Stomach smooth muscle (tissue), 2 donors: Measurements from ENCODE around the gene PSMD12.
A peak's percentile ranks its signal among the peaks of the same experiment; 100 is the strongest.

ENCODE experiments used
- H3K27ac ChIP-seq: one replicate; pipeline ENCODE4 v1.7.0; 2013; ENCODE audit warnings: mild to moderate bottlenecking, low read length, inconsistent platforms
- H3K27me3 ChIP-seq, 2 donors: one replicate each; pipeline ENCODE4 v1.7.0; 2013; ENCODE audit warnings: low read length in 2 of 2; ENCODE audit not compliant: insufficient read depth in 2 of 2, control insufficient read depth in 1 of 2
- H3K36me3 ChIP-seq, 2 donors: one replicate each; pipeline ENCODE4 v1.7.0; 2013; ENCODE audit warnings: low read length in 2 of 2; ENCODE audit not compliant: control insufficient read depth in 2 of 2, insufficient read depth in 2 of 2
- H3K4me1 ChIP-seq: one replicate; pipeline ENCODE4 v1.7.0; 2013; ENCODE audit warnings: low read length; ENCODE audit not compliant: control insufficient read depth, insufficient read depth
- H3K4me3 ChIP-seq, 2 donors: one replicate each; pipeline ENCODE4 v1.7.0; 2013; ENCODE audit warnings: low read length in 2 of 2
- H3K9ac ChIP-seq, 2 donors: one replicate each; pipeline ENCODE4 v1.7.0; 2013; ENCODE audit warnings: low read length in 2 of 2, mild to moderate bottlenecking in 1 of 2
- H3K9me3 ChIP-seq, 2 donors: one replicate each; pipeline ENCODE4 v1.7.0; 2013; ENCODE audit warnings: low read length in 2 of 2; ENCODE audit not compliant: control insufficient read depth in 2 of 2
- donor health status: healthy.
- donor health status: Pancreatic carcinoma.

PSMD12 gene

DNA sequence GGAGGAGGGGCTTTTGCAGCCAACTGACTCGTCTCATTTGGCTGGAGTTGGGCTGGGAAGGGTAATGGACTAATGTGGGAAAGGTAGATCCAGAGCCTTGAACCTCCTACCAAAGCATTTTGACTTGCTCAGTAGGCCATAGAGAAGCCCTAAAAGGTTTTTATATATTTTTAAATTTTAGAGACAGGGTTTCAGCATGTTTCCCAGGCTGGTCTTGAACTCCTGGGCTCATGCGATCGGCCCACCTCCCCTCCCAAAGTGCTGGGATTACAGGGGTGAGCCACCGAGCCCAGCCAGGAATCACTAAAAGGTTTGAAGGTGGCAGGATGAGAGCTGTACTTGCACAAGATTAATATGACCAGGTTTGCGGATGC, 8.7 kb upstream of the PSMD12 start:
- Histone ChIP-seq H3K27ac (no peak overlapping the region), H3K4me3 (no peak overlapping the region), H3K9me3 (no peaks in the 10 kb centered on the region), H3K9ac (no peak overlapping the region), H3K4me1 (peaks cover 23% of the 10 kb centered on the region), H3K36me3 (no peaks in the 10 kb centered on the region), H3K27me3 (no peaks in the 10 kb centered on the region)

DNA sequence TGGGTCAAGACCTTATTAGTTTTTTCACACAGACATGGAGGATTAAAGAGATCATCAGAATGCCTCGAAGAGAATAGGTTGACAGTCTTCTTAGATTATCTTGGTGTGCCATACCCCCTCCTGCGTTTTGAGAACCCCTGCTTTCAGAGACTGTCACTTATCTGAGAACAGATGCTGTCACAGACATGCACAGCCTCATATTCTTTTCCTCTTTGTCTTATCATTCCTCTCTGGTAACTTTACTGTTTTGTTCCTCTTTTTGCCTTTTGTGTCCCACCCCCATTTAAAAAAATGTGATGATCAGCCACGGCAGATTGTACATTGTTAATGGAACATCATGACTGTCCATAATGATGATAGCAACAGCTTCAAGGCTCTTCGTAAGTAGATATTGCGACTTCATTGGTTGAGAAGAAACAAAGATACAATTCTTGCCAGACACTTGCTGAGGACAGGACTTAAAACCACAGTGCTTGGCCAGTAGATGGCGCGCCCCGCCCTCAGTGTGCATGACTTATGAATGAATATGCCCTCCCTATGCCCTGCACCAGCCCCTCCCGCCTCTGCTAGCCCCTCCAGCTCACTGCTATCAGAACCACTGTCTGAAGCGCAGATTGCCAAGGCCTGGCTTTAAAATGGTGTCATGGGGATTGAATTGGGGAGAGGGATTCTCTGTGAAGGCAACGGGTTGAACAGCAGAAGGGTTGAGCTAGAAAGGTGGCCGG, 8.1 kb upstream of the PSMD12 start:
- H3K9ac ChIP-seq: no peak overlapping the region
- H3K36me3 ChIP-seq: no peaks in the 10 kb centered on the region
- H3K9me3 ChIP-seq: no peaks in the 10 kb centered on the region
- no peaks in the 10 kb centered on the region for H3K27me3 ChIP-seq
- no peak overlapping the region for H3K4me3 ChIP-seq
- peaks cover 23% of the 10 kb centered on the region for H3K4me1 ChIP-seq
- no peak overlapping the region for H3K27ac ChIP-seq

DNA sequence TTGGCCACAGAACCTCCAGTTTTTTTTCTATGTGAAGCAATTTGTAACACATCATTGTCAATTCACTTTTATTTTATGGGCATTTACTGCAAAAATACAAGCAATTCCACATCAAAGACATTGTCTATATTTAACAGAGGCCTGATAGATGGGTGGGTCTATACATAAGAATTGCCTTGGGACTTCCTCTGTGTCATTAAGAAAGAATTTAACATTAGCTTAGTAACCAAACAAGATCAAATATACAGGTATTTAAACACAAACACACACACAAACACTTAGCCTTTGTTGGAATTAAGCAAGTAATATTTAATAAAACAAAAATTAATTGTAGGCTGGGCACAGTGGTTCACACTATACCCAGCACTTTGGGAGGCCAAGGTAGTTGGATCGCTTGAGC, 6.4 kb upstream of the PSMD12 start:
- H3K27ac ChIP-seq: no peak overlapping the region
- H3K9ac ChIP-seq: no peak overlapping the region
- H3K27me3 ChIP-seq: no peaks in the 10 kb centered on the region
- H3K9me3 ChIP-seq: no peaks in the 10 kb centered on the region
- no peaks in the 10 kb centered on the region for H3K36me3 ChIP-seq
- H3K4me3 ChIP-seq: no peak overlapping the region
- H3K4me1 ChIP-seq: peaks cover 11% of the 10 kb centered on the region

DNA sequence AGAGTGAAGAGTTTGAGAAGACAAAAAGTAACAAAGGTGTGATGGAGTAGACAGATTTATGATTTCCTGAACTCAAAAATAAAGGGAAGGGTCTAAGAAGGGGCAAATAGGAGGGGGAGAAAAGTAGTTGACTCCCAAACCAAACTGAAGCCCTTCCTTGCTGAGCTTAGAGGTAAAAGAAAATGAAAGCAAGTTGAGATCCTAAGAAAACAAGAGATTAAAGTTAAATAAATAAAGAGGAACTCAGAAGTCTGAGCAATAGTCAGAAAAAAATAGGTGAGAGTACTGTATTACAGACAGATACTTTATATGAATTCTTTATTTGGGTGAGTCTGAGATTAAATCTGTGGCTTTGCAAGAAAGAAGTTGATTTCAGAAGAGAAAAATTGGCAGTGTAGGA, 3.3 kb upstream of the PSMD12 start:
- H3K9me3 ChIP-seq: no peaks in the 10 kb centered on the region
- no peak overlapping the region for H3K4me3 ChIP-seq
- H3K9ac ChIP-seq: no peak overlapping the region
- peaks cover 11% of the 10 kb centered on the region for H3K4me1 ChIP-seq
- no peaks in the 10 kb centered on the region for H3K27me3 ChIP-seq
- H3K27ac ChIP-seq: no peak overlapping the region
- no peaks in the 10 kb centered on the region for H3K36me3 ChIP-seq

DNA sequence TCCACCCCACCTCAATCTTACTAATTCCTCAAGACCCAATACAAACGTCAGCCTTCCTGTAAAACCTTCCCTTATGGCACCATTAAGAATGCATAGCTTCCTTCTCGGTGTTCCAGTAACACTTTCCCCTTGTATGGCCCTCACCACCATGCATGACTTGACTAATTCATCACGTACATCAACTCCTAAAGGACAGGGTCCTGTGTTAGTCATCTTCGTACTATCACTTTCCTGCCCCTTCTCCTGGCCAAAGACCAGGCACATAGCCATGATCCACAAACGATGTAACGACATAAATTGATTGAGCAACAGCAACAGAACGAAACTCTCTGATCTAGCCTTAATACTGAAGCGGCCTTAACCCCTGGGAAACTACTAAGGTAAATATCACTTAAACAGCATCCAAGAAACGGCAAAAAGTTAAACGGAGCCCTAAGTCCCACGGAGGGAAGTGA, 612 bp downstream of the PSMD12 start:
- H3K9me3 ChIP-seq: no peaks in the 10 kb centered on the region
- H3K4me3 ChIP-seq: peak overlapping the region; percentile 91 to 98
- H3K4me1 ChIP-seq: peaks cover 13% of the 10 kb centered on the region
- peak overlapping the region; percentile 86 for H3K27ac ChIP-seq
- no peaks in the 10 kb centered on the region for H3K36me3 ChIP-seq
- H3K9ac ChIP-seq: peak overlapping the region; percentile 86 to 92
- H3K27me3 ChIP-seq: no peaks in the 10 kb centered on the region

DNA sequence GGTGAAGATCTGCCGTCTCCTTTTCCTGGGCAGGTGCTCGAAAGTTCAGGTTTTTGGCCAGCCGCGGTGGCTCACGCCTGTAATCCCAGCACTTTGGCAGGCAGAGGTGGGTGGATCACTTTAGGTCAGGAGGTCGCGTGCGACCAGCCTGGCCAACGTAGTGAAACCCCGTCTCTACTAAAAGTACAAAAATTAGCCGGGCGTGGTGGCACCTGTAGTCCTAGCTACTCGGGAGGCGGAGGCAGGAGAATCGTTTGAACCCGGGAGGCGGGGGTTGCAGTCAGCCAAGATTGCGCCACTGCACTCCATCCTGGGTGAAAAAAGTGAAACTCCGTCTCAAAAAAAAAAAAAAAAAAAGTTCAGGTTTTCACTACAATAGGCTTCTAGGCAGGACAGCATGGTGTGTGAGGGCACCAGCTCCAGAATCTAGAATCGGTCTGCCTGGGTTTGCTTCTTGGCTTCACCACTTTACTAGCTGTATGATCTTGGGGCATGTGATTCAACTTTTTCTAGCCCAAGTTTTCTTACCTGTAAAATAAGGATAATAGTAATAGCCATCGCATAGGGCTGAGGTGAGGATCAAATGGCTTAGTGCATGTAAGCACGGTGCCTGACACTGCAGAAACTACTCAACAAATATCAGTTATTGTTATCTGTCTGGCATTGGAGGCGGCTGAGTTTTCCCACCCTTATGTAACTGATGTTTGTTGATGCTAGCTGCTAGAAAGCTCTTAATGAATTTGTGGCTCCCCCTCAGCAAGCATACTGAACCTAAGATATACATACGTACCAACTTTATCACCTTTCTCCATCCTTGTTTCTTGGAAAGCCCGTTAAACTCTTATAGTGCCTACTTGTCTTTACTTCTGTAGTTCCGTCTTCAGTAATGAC, 1.3 kb downstream of the PSMD12 start:
- no peaks in the 10 kb centered on the region for H3K9me3 ChIP-seq
- H3K4me1 ChIP-seq: peaks cover 13% of the 10 kb centered on the region
- H3K27ac ChIP-seq: peak overlapping the region; percentile 86

DNA sequence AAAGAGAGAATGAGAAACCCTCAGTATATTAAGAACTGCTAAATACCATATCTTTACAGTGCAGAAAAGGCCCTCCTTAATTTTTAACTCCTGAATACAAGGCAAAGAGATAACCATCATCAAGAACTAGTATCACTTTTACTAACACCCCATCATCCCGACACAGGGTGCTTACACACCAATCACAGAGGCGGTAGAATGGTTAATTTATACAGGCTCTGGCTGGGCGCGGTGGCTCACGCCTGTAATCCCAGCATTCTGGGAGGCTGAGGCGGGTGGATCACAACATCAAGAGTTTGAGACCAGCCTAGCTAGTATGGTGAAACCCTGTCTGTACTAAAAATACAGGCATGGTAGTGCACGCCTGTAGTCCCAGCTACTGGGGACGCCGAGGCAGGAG, 4.2 kb downstream of the PSMD12 start:
- H3K36me3 ChIP-seq: peaks cover 4 to 5% of the 10 kb centered on the region in 2 donors
- no peak overlapping the region for H3K9ac ChIP-seq
- H3K27ac ChIP-seq: no peak overlapping the region
- H3K27me3 ChIP-seq: no peaks in the 10 kb centered on the region
- no peak overlapping the region for H3K4me3 ChIP-seq
- H3K9me3 ChIP-seq: no peaks in the 10 kb centered on the region
- peaks cover 13% of the 10 kb centered on the region for H3K4me1 ChIP-seq

More for the DNA sequence above, 1.3 kb downstream of the PSMD12 start:
- peak overlapping the region; percentile 86 to 92 for H3K9ac ChIP-seq
- peak overlapping the region; percentile 91 to 98 for H3K4me3 ChIP-seq
- H3K27me3 ChIP-seq: no peaks in the 10 kb centered on the region
- peaks cover 0 to 4% of the 10 kb centered on the region in 2 donors for H3K36me3 ChIP-seq

DNA sequence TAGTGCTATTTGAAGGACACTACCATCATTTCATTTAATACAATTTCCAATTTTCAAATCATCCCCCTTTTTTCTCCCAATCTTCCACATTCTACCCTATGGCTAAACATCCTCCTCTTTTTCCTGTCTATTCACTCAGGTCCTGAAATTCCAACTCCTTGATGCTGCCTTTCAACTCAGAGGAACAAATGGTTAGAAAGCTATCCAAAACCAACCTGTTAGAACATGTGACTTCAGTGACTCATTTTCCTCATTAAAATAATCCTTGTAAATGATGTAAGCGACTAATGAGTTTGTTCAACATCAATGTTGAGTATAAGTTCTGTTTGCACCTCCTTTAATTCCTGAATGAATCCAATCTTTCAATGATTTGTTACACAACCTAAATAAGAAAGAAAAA, 5.5 kb downstream of the PSMD12 start:
- Histone ChIP-seq H3K36me3 (peaks cover 5 to 8% of the 10 kb centered on the region in 2 donors), H3K4me3 (no peak overlapping the region), H3K9ac (no peak overlapping the region), H3K27me3 (no peaks in the 10 kb centered on the region), H3K27ac (no peak overlapping the region), H3K4me1 (peaks cover 9% of the 10 kb centered on the region), H3K9me3 (no peaks in the 10 kb centered on the region)

DNA sequence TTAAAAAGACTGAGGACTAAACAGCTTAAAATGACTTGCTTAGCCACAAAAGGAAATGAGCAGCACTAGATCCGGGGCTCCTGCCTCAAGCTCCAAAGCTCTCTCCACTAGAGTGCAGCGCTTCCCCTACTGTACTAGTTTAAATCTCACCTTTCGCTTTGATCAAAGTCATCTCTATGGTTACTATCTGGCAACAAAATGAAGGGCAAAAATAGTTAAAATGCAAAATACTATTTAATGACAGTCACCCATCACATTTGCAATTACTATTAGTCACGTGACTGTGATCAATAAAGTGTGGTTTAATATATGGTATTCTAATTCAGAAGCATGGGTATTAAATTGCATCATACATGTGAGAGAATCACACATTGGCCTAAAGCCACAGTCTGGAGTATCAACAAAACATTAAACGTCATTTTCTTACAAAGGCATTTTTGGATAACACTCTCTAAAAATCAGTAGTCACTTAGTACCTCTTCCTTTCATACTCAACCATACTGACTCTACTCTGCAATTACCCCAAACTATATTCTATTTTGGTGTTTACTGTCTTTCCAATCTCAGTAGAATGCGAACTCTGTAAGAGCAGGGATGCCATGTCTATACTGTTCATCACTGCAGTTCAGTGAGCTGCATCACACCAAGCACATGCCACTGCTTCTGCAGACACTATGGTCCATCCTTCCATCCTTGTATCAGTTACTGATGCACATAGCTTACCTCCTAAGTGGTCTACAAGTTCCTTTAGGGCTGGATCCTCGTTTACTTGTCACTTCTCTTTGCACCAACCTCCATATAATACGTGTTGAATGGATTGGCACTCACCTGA, 6.2 kb downstream of the PSMD12 start:
- H3K9ac ChIP-seq: no peak overlapping the region
- peaks cover 8% of the 10 kb centered on the region for H3K4me1 ChIP-seq
- peaks cover 8% of the 10 kb centered on the region in 2 donors for H3K36me3 ChIP-seq

DNA sequence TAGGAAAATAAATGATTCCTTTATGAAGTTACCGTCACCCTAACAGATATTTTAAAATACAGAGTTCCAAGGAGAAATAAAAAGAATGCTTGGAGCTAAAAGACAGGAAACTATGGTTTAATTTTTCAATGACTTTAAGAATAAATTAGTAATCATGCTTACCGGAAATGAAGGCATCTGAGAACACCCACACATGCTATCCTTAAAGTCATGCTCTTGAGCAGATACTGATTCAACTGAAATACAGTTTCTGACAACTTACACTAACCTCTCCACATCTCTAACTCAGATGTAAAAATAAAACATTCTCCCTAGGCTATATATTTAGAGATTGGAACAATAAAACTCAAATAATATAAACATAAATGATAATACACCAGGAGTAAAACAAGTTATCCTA, 7.8 kb downstream of the PSMD12 start:
- Histone ChIP-seq H3K27me3 (no peaks in the 10 kb centered on the region), H3K9me3 (no peaks in the 10 kb centered on the region), H3K4me3 (no peak overlapping the region), H3K9ac (no peak overlapping the region), H3K27ac (no peak overlapping the region), H3K4me1 (no peaks in the 10 kb centered on the region), H3K36me3 (peaks cover 8 to 15% of the 10 kb centered on the region in 2 donors)

More for the DNA sequence above, 6.2 kb downstream of the PSMD12 start:
- Histone ChIP-seq H3K27ac (no peak overlapping the region), H3K27me3 (no peaks in the 10 kb centered on the region), H3K9me3 (no peaks in the 10 kb centered on the region), H3K4me3 (no peak overlapping the region)
